Thyroid gland (tissue), 4 donors: ENCODE results near the gene NLRP1. TPM values are rescaled to one million over a fixed set of nuclear protein-coding genes. Genes with fewer than 3 reads are reported as not detected.

ENCODE experiments used
- DNase-seq, 2 donors: peaks; one replicate each; pipeline ENCODE4 v3.0.0-alpha.2; 2019
- H3K27ac ChIP-seq, 3 donors: fragments of 200-600 bp; sonication (generic); 1 replicate in 2 of 3; 2 replicates in 1 of 3; pipeline ENCODE4 v1.5.1; 2016 to 2019; ENCODE audit warnings: mild to moderate bottlenecking in 1 of 3, moderate library complexity in 1 of 3
- H3K27me3 ChIP-seq: fragments of 200-600 bp; sonication (generic); one replicate; pipeline ENCODE4 v1.5.1; 2019
- H3K36me3 ChIP-seq, 2 donors: fragments of 200-600 bp; sonication (generic); one replicate each; pipeline ENCODE4 v1.5.1; 2016 to 2019
- H3K4me1 ChIP-seq, 2 donors: fragments of 200-600 bp; sonication (generic); one replicate each; pipeline ENCODE4 v1.5.1; 2017 to 2019
- H3K4me3 ChIP-seq, 3 donors: fragments of 200-600 bp; sonication (generic); replicated peaks in 1 of 3; 1 replicate in 2 of 3; 2 replicates in 1 of 3; pipeline ENCODE4 v1.5.1; 2016; ENCODE audit warnings: mild to moderate bottlenecking in 1 of 3
- H3K9me3 ChIP-seq: fragments of 200-600 bp; sonication (generic); one replicate; pipeline ENCODE4 v1.5.1; 2017
- CTCF ChIP-seq, 6 experiments: fragments of 200-600 bp in 3 of 6; fragments of 450-650 bp in 3 of 6; sonication (generic) in 3 of 6; IDR thresholded peaks; one replicate each; pipeline ENCODE4 v1.5.1; 2016 to 2019; ENCODE audit warnings: antibody characterized with exemption in 6 of 6, mild to moderate bottlenecking in 2 of 6, inconsistent platforms in 1 of 6, moderate library complexity in 1 of 6
- POLR2A ChIP-seq, 2 donors: fragments of 450-650 bp; IDR thresholded peaks; one replicate each; pipeline ENCODE4 v1.6.1; 2017; ENCODE audit warnings: antibody characterized with exemption in 2 of 2, mild to moderate bottlenecking in 2 of 2, moderate library complexity in 1 of 2
- WGBS, 2 donors: methylation state at CpG; one replicate each; pipeline ENCODE4 v1.1.5; 2017; 5-methylcytosine and 5-hydroxymethylcytosine counted together
- intact Hi-C: fragments of 100-400 bp; cut with DNase I; formaldehyde crosslinking; loops from one replicate; pipeline ENCODE4 v1.15.1; 2023
- total RNA-seq, 4 donors: library from RNA; depleted of rRNA; stranded (reverse); fragments of >200 nt; gene quantifications; one replicate each; pipeline ENCODE4 v1.2.3, GENCODE V29; 2016

Gene NLRP1
- total RNA-seq, 4 donors from 2014 or later, result 28.4 to 36.7 (median 31.8) TPM

- Histone ChIP-seq H3K4me1 (no peaks in the 10 kb centered on the region), H3K4me3 (no peak overlapping the region), H3K9me3 (no peaks in the 10 kb centered on the region), H3K27me3 (no peaks in the 10 kb centered on the region), H3K36me3 (peaks cover 7 to 15% of the 10 kb centered on the region in 2 donors), H3K27ac (no peak overlapping the region)
- WGBS, 2 donors, result 83 to 91% methylated on average over 5 to 6 of the region's 6 CpGs
- no peak for TF ChIP-seq CTCF (IDR thresholded peaks at IDR 0.05)
- TF ChIP-seq POLR2A (IDR thresholded peaks at IDR 0.05), result no peak
- no peak for DNase-seq
- intact Hi-C loops, result no loop called here
These were observed 21.5 kb downstream of the NLRP1 start for GRCh38 chr17:5562661-5563360.

GRCh38 chr17:5561736-5562571, 22.4 kb downstream of the NLRP1 start:
- Histone ChIP-seq H3K36me3 (peaks cover 7 to 15% of the 10 kb centered on the region in 2 donors), H3K4me1 (no peaks in the 10 kb centered on the region), H3K27me3 (no peaks in the 10 kb centered on the region), H3K9me3 (no peaks in the 10 kb centered on the region), H3K4me3 (no peak overlapping the region), H3K27ac (no peak overlapping the region)
- 93 to 96% methylated on average over 10 to 12 of the region's 14 CpGs for WGBS, 2 donors
- no peak for TF ChIP-seq POLR2A (IDR thresholded peaks at IDR 0.05)
- no peak for TF ChIP-seq CTCF (IDR thresholded peaks at IDR 0.05)
- DNase-seq, result no peak
- intact Hi-C loops, result no loop called here

GRCh38 chr17:5560361-5560988, 23.8 kb downstream of the NLRP1 start:
- Histone ChIP-seq H3K9me3 (no peaks in the 10 kb centered on the region), H3K4me3 (no peak overlapping the region), H3K27ac (no peak overlapping the region), H3K36me3 (peaks cover 7 to 15% of the 10 kb centered on the region in 2 donors), H3K27me3 (no peaks in the 10 kb centered on the region), H3K4me1 (no peaks in the 10 kb centered on the region)
- intact Hi-C loops, result no loop called here
- 88 to 93% methylated on average over 9 of the region's 9 CpGs for WGBS, 2 donors
- no peak for TF ChIP-seq CTCF (IDR thresholded peaks at IDR 0.05)
- no peak for TF ChIP-seq POLR2A (IDR thresholded peaks at IDR 0.05)
- DNase-seq, result no peak

- Histone ChIP-seq H3K4me1 (no peaks in the 10 kb centered on the region), H3K4me3 (no peak overlapping the region), H3K9me3 (no peaks in the 10 kb centered on the region), H3K36me3 (peaks cover 7 to 15% of the 10 kb centered on the region in 2 donors), H3K27ac (no peak overlapping the region), H3K27me3 (no peaks in the 10 kb centered on the region)
- 93 to 94% methylated on average over 15 to 16 of the region's 16 CpGs for WGBS, 2 donors
- no peak for TF ChIP-seq CTCF (IDR thresholded peaks at IDR 0.05)
- no peak for TF ChIP-seq POLR2A (IDR thresholded peaks at IDR 0.05)
- DNase-seq, result no peak
- intact Hi-C loops, result no loop called here
These were observed 25.2 kb downstream of the NLRP1 start for GRCh38 chr17:5558815-5559785.
